DMS 273 (cell line): Measurements from ENCODE around the gene AATF.
A peak's percentile ranks its signal among the peaks of the same experiment; 100 is the strongest.

Source experiments
- DNase-seq: peaks from one replicate; lab custom pipeline; 2025; ENCODE audit not compliant: unreplicated experiment; lab: John Stamatoyannopoulos, UW

The AATF gene

DNA sequence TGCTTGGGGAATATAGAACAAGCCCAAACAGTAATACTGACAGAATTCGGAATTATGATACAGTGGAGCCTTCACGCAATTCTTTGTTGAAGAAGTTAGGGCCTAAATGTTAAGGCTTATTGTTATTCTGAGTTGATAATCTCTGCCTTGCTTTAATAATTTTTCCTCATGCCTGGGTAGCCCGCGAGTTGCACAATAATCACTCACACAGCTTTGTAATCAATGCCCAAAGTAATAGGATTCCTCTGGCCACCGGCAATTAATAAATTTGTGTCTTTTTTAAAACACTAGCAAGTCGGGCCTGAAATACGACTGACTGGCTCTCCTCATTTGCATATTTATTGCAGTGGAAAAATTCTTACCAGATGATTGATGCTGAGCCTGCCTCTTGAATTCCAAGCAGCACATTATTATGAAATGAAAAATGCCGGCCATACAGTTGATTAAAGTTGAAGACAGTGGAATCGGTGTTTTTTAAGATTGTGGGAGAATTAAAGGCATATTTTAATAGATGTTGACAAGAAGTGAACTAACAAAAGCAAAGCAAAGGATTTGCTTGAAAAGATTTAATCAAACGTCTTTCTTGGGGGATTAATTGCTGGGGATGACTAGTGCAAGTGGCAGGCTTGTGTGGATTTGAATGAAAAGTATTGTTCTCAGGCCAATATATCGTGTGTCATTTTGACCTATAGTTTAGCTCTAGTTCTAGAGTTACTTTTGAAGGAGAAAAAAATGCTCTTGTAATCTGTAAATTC, 30.2 kb downstream of the AATF start:
- peak; percentile 20 for DNase-seq

DNA sequence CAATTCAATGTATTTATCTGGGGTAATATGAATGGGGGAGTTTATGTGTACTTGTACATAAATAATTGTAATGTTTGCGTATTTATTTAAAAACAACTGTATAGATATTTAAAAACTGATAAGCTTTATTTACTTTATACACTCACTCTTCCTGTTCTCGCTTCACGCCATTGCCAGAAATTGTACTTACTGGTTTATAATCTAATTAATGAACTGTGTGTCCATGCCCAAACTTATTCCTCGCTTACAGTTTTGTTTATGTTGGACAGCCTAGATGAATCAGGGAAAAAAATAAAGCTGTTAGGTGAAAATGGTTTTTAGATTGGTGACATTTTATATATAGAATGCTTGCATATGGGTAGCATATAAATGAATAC, 30.8 kb downstream of the AATF start:
- no peak for DNase-seq

DNA sequence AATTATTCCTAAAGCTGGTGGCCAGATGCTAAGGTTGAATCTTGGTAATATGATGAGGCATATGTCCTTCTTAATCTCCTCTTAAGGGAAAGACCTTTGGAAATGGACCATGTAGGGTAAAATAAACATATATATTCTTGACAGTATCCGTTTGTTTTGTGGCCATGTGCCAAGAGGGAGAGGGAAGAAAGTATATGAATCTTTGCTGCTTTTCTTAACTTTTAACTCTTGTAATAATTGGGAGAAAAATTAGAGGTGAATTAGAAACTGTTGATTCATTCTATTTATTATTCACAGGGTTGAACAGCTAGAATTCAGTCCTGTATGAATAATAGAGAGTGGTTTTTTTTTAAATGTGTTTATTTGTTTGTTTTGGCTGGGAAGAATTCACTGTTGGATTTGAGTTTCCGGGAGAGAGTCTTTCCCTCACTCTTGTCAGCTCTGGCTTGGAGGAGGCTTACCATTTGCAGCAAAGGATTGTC, 31.6 kb downstream of the AATF start:
- DNase-seq: peak; percentile 76

DNA sequence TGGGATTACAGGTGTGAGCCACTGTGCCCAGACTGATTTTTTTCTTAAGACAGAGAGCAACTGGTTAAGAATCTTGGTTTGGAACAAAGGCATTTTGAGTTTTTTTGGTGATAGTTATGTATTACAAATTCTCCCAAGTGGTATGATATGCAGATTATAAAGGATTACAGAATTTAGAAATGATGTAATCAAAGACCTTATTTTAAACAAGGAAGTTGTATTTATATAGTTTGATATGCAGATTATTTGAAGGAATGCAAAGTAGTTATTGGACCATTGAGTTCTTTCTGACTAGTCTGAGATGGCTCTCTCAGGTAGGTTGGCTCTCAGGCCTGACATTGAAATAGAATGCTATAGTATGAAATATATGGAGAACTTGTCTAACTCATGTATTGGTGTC, 34.9 kb downstream of the AATF start:
- DNase-seq: no peak

DNA sequence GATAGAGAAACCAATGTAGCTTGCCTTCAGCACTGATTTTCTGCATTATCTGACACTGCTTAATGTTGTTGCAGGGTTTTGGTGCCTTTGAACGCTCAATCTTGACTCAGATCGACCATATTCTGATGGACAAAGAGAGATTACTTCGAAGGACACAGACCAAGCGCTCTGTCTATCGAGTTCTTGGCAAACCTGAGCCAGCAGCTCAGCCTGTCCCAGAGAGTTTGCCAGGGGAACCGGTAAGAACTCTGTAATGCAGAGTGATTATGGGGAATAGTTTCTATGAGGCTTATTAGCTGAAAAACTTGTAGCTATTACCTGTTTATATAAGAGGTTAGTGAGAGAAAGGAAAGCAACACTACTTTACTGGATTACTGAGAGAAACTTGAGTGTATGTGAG, 40.4 kb downstream of the AATF start:
- no peak for DNase-seq

DNA sequence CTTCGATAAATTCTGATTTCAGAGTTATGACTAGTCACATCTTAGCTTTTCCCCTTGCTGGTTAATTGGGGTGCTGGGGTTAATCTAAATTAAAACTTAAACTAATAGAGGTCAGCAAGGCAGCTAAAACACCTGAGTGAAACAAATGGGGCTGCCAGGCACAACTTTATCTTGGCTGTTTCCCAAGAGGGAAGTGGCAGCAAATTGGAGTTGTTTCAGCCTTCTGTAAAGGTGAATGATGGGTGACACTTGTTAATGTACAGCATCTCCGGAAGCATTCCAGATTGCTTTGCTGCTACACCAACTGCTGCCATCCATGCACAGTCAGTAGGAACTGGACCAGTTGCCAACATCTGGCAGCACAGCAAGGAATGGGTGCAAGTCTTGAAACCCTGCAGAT, 43.9 kb downstream of the AATF start:
- no peak for DNase-seq

DNA sequence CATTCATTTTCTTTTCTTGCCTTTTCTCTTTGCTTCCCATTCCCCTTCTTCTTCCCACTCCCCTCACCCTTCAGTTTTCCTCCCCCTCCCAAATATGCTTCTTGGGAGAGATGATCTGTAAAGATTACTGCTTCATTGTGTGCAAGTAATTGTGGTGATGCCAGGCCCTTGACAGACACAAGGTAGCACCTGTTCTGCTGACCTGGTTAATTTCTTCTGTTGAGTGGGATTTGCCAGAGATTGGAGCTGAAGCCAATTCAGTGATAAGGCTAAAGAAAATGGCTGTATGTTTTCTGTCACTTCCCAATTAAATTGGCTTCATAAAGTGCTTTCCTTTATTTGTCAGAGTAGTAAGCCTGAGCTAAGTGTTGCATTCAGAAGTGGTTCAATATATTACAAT, 44.5 kb downstream of the AATF start:
- no peak for DNase-seq

DNA sequence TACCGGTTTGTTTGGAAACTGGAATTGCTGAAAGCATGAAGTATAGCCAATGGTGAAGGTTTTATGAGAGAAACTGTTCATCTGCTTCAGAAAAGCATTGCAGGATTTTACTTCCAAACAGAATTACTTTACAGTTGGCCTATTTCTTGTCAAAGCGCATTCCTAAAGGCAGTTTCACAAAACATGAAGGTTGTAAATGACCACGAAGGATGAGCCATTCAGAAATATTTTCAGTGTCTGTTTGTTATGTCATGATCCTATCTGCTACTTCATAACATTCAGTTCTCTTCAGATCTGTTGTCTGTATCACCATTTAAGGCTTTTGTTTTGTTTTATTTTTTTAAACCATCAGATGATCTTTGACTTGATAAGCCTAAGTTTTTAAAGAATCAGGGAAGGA, 45.7 kb downstream of the AATF start:
- no peak for DNase-seq

DNA sequence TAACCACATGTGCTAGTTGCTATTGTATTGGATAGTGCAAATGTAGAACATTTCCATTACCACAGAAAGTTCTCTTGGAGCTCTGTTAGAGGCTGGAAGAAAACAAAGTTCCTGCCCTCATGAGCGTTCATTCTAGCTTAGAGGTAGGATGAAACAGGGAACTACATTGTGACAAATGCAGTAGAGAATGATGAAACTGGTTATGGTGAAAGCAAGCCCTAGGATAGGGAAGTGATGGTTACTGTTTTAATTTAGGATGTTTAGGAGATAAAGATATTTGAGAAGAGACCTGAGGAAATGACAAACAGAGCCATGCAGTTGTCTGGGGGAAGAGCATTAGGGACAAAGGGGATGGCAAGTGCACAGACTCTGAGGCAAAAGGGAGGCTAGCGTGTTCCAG, 50.7 kb downstream of the AATF start:
- DNase-seq: no peak

DNA sequence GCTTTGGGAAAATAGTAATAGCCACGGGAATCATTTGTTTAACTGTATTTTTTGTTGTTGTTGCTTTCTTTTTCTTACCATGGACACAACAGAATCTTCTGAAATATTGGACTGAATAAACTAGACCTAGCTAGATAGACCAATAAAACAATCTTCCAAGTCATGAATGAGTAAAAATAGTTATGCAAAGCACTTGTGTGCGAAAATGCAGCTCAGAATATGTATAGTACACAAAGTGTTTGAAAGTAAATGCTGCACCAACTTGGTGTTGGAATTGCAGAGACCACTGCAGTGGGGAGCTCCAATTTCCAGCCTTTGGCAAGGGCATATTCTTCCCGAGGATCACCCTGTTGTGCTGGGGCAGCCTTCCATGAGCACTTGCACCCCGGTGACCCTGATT, 68.0 kb downstream of the AATF start:
- DNase-seq: no peak

DNA sequence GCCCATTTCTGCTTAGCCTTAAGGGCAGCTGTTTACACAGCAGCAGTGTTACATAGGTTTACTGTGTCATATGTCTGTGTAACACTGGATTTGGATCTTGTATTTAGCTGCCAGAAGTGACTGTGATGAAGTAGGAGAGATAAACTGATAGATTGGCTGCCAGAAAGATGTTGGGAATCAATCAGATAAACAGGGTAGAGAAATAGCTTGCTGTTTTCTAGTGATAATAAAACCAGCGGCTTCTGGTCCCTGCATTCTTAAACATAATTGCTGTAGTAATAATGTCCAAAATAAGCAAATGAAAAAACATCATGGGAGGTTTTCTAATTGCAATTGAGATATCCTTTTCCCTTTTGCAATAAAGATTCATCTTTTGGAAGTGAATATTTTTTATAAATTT, 68.7 kb downstream of the AATF start:
- DNase-seq: no peak

DNA sequence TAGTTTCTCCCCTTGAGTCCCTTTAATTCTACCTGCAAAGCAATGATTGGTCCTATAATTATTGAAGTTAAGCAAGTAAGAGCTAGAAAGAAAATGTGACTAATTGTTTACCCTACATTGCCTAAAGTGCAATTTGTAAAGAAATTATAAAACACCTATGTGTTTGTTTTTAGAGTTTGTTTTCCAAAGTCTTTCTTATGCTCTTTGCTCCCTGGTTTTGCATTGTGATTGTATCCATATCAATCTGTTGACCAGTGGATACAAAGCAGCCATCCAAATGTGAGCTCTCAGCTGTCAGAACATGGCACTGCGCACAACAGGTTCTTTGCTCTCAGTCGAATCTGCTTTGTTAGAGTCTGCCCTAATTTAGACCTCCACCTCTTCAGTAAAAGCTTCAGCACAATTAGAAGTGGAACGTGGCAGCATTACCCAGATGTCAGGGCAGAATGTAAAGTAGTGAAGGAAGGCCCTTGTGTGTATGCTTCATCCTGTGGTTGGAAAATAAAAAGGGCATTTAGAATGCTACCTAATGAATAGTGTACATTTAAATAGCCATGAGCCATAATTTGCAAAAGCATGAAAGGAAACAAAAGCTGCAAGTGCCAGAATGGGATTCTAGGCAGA, 70.5 kb downstream of the AATF start:
- DNase-seq: no peak

DNA sequence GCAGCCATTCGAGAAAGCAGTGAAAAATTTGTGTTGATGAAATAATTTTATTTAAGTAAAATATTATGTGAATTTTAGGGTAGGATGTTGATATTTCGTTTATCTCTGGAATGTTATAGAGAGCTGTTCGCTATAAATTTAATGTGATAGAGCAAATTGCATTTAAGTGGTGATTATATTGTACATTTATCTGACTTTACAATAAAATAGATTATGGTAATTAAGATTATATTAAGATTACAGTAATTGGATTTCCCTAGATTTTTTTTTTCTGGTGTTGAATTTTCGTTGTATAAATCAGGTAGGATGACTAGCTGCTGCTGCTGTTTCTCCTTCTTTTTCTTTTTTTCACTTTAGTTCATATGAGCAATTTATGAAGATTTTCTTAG, 71.0 kb downstream of the AATF start:
- no peak for DNase-seq

DNA sequence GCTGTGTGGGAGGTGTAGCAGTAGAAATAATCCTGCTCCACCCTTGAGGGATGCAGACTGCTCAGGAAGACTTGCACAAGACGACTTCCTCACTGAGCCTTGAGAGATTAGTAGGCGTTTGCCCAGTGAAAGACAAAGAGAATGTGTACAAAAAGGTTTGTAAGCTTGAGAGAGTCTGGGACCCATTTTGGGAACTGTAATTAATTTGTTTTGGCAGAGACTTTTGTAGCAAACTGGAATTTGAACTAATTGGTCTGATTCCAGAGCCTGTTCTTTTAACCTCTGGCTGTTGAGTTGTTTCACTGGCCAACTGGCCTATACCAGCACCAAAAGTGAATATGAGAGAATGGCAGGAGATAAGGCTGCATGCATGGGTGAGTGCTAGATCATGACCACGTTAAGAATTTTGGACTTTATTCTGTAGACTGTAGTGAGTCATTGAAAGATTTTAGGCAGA, 75.5 kb downstream of the AATF start:
- no peak for DNase-seq

DNA sequence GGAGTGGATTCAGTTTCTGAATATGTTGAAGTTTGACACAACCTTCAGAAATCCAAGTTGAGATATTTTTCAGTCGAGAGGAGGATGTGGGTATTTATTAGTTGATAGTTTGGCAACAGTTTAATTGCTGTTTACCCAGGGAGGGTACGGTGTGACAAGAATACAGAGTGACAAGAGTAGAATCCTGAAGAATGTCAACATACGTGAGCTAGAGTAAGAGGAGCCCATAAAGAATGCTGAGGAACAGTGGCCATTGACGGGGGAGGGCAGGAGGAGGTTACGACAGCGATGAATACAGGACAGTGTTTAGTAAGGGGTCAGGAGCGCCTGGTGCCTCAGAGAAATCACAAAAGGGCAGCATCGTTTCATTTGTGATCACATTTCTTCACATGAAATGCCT, 76.5 kb downstream of the AATF start:
- DNase-seq: no peak

DNA sequence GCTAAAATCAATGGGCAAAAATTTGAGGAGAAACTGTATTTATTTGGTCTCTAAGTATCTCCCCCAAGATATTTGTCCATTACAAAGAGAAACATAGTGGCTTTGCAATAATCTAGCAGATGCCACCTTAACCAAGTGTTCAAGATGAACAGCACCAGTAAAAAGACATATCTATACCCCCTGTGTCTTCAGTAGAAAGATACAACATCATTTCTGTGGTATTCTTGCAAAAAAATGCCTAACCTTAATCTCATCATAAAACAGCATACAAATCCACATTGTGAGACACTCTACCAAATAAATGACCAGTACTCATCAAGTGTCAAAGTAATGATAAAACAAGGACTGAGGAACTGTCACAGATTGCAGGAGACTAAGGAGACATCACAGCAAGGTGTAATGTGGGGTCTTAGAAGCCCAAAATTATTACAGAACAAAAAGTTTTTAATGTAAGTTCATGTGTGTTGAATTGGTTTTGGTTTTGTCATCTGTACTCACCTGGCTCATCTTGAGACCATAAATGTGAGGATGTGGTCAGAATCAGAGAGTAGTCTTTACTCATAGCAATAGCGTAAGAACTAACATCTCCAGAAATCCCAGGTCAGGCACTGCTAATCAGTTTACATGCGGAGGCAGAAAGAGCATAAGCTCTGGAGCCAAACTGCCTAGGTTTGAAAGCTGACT, 77.2 kb downstream of the AATF start:
- no peak for DNase-seq

DNA sequence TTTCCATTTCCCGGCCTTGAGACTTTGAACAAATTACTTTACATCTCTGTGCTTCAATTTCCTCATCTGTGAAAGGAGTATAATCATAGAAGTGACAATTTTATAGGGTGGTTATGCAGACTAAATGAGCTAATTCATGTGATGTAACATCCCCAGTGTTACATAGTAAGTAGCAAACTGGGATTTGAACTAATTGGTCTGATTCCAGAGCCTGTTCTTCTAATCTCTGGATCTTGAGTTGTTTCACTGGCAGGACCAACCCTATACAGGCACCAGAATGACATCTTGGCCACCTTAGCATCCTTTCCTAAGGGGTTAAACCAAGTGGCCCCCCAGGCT, 77.7 kb downstream of the AATF start:
- no peak for DNase-seq

DNA sequence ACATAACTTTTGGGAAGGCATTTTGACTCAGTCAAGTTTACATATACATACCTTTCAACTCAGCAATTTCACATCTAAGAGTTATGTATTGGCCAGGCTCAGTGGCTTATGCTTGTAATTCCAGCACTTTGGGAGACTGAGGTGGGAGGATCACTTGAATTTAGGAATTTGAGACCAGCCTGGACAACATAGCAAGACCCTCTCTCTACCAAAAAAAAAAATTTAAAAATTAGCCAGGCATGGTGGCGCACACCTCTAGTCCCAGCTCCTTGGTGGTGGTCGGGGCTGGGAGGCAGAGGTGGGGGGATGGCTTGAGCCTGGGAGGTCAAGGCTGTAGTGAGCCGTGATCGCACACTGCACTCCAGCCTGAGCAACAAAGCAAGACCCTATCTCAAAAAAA, 79.3 kb downstream of the AATF start:
- no peak for DNase-seq

DNA sequence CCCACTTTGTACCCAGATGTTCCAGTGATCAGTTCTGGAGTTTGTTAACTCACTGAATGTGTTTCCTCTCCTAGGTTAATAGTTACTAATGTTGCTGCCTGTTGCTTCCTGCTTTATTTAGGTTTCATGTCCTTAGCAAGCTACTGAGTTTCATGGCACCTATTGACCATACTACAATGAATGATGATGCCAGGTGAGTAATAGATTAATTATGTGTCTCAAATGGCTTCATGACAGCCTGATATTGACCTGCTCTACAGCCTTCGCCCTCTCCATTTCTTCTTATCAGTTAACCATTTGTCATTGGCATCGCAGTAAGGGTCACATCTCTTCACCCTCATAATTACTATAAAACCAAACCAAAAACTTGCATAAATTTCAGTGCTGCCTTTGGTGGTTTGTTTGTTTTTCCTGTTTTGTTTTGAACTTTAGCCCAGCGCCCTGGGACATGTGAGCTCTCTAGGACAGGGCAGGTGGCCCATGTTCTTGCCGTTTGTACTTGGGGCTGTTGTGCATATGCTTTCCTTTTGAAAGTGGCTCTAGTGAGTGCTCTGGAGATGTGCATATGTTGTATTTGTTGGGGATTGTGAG, 82.8 kb downstream of the AATF start:
- DNase-seq: no peak

DNA sequence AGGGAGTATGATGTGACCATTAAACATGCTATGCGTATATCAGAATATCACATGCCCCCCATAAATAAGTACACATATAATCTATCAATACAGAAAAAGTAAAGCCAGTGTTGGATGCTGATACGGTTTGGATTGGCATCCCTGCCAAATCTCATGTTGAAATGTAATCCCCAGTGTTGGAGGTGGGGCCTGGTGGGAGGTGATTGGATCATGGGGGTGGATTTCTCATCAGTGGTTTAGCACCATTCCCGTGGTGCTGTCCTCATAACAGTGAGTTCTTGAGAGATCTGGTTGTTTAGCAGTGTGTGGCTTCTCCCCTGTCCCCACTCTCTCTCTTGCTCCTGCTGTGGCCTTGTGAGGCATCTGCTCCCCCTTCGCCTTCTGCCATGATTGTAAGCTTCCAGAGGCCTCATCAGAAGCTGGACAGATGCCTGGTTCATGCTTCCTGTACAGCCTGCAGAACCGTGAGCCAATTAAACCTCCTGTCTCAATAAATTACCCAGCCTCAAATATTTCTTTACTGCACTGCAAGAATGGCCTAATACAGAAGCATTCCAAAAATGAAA, 88.9 kb downstream of the AATF start:
- DNase-seq: peak; percentile 12

DNA sequence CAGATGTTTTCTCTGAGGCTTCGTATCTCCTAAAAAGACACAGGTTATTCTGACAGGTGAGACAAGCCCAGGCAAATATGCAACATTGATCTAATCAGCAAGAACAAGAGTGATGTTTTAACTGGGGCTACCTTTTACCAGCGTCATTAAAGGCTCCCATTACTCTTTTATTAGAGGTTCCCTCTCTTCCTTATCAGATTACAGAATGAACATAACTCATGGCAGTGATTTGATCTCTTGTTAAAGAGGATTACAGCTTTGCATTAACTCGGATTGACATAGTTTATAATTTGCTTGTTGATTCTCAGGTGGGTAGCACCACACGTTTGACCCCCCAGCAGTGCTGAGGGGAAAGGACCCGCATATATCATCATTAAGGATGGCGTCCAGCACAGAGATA, 90.5 kb downstream of the AATF start:
- DNase-seq: no peak

DNA sequence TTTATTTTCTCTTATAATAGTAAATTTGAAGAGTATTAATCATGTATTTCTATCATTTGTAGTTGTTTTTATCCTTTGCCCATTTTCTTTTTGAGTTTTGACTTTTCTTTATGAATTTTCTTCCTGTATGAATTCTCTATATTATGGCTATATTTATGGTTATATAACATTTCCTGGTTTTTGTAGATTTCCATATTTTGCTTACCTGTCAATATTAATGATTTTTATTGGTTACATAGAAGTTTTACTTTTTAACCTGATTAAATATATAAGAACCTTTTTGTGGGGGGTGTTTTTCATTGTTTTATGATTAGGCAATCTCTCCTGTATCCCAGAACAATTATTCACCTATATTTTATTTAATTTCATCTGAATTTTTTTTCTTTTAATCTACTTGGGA, 93.2 kb downstream of the AATF start:
- no peak for DNase-seq
